ENCODE measurements around the gene ICA1.

- TF ChIP-seq EZH2 (IDR thresholded peaks at IDR 0.05; ENCODE audit: low read length) = no peak
- no peak for TF ChIP-seq CTCF (optimal IDR thresholded peaks at IDR 0.05 in 1 of 3, IDR thresholded peaks at IDR 0.05 in 1 of 3, conservative IDR thresholded peaks at IDR 0.05 in 1 of 3; ENCODE audit: extremely low read depth in 1 of 3, insufficient read depth in 2 of 3, low read length in 3 of 3)
Measured at GRCh38 chr7:8143151-8143874, 118.7 kb downstream of the ICA1 start.

Data from keratinocyte (primary cell).